ENCODE results near the gene CRYGB.
A peak's percentile ranks its signal among the peaks of the same experiment; 100 is the strongest.
"Not testable (repeated sequence)": the region's sequence is repeated elsewhere in the genome, so short reads cannot be mapped to it uniquely, and the experiment has no call there.

Gene CRYGB

GRCh38 chr2:208135794-208136715, 9.9 kb downstream of the CRYGB start:
- peaks cover 2% of the 10 kb centered on the region for H3K36me3 Mint-ChIP-seq
- no peak overlapping the region for H3K4me3 Mint-ChIP-seq
- H3K27me3 Mint-ChIP-seq, result no peaks in the 10 kb centered on the region
- no peak overlapping the region for H3K27ac Mint-ChIP-seq
- peaks cover 13% of the 10 kb centered on the region for H3K4me1 Mint-ChIP-seq (ENCODE audit: low read depth)
- peaks cover 4% of the 10 kb centered on the region for H3K9me3 Mint-ChIP-seq (ENCODE audit: low read depth)

- H3K4me1 Mint-ChIP-seq (ENCODE audit: low read depth), result peaks cover 13% of the 10 kb centered on the region
- no peak overlapping the region for H3K27ac Mint-ChIP-seq
- no peak overlapping the region for H3K4me3 Mint-ChIP-seq
- H3K27me3 Mint-ChIP-seq, result no peaks in the 10 kb centered on the region
- peaks cover 2% of the 10 kb centered on the region for H3K36me3 Mint-ChIP-seq
- peaks cover 4% of the 10 kb centered on the region for H3K9me3 Mint-ChIP-seq (ENCODE audit: low read depth)
Measured at GRCh38 chr2:208134928-208135586, 10.9 kb downstream of the CRYGB start.

- peaks cover 10% of the 10 kb centered on the region for H3K4me1 Mint-ChIP-seq (ENCODE audit: low read depth)
- no peaks in the 10 kb centered on the region for H3K9me3 Mint-ChIP-seq (ENCODE audit: low read depth)
- no peak overlapping the region for H3K27ac Mint-ChIP-seq
- H3K27me3 Mint-ChIP-seq, result no peaks in the 10 kb centered on the region
- H3K4me3 Mint-ChIP-seq, result no peak overlapping the region
- no peaks in the 10 kb centered on the region for H3K36me3 Mint-ChIP-seq
Measured at GRCh38 chr2:208130712-208131110, 15.2 kb downstream of the CRYGB start.

DNA sequence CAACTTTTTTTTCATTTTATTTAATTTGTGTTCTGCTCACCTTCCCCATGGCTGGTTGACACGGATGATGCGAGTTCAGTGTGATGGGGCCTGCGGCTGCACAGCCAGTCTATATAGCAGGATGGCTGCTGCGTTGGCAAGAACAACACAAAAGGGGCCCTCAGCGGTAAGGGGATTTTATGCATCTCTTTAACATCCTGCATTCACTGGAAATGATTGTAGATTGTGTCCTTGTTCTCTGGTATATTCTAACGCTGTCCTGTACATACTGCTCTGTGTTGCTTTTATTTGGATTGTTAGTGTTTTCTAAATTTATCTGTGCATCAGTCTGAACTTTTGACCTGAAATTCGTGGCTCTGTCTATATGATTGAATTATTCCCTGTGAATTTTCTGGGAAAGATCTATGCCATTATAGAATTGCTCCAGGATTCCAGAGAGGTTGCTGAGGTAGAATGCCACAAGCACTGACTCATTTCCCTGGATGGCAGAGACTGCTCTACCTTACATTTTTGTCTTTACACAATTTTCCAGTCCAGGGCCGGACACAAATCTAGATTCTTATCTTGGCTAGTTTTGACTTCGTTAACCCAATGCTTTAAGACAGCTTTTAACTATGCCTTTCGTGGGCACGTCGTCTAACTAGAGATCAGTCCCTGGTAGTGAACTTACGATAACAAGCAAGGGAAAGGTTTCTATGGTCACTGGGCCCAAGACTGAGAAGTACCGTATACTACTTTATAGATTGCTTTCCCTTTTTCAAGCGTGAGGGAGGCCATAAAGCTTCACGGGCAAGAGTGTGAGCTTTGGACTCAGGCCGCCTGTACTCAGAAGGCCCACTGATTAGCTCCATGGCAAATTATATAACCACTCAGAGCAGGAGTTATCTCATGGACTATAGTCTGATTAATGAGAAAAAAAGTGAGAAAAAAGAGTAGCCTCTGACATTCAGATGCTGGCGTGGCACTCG, 15.9 kb downstream of the CRYGB start, which contains the start of gene CRYGC:
CRYGC (minus strand) TSS at position 85 of the 968 bp plus-strand sequence; CDS start at position 49, 36 bp downstream.
- Mint-ChIP-seq H3K36me3 (no peaks in the 10 kb centered on the region), H3K9me3 (ENCODE audit: low read depth) (no peaks in the 10 kb centered on the region), H3K27me3 (peaks cover 3% of the 10 kb centered on the region), H3K4me1 (ENCODE audit: low read depth) (peaks cover 4% of the 10 kb centered on the region), H3K4me3 (no peak within 1 kb of the TSS), H3K27ac (no peak within 1 kb of the TSS)

DNA sequence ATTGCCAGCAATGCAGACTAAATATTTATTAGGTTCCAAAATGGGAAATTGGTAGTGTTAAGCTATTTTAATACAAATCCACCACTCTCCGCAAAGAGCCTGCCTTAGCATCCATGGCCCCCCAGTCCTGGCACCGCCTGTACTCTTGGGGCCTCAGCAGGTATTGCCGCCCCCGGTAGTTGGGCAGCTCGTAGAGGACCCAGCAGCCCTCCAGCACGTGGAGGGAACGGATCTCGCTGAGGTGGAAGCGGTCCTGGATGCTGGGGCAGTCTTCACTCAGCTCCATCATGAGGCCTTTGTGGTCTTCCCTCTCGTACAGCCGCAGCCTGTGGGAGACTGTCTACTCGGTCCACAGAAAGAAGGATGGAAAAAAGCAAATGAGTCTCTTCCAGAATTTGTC, 17.8 kb downstream of the CRYGB start:
- H3K4me1 Mint-ChIP-seq (ENCODE audit: low read depth), result peaks cover 5% of the 10 kb centered on the region
- no peaks in the 10 kb centered on the region for H3K9me3 Mint-ChIP-seq (ENCODE audit: low read depth)
- H3K27ac Mint-ChIP-seq, result no peak overlapping the region
- no peak overlapping the region for H3K4me3 Mint-ChIP-seq
- peaks cover 12% of the 10 kb centered on the region for H3K27me3 Mint-ChIP-seq
- H3K36me3 Mint-ChIP-seq, result no peaks in the 10 kb centered on the region

DNA sequence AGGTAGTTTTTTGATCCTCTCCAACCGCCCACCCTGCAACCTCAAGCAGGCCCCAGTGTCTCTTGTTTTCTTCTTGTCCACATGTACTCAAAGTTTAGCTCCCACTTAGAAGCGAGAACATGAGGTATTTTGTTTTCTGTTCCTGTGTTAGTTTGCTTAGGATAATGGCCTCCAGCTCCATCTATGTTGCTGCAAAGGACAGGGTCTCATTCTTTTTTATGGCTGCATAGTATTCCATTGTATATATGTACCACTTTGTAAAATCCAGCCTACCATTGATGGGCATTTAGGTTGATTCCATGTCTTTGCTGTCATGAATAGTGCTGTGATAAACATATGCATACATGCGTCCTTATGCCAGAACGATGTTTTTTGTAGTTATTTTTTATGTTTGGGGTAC, 18.9 kb downstream of the CRYGB start:
- Mint-ChIP-seq H3K27ac (no peak overlapping the region), H3K9me3 (ENCODE audit: low read depth) (no peaks in the 10 kb centered on the region), H3K4me3 (no peak overlapping the region), H3K4me1 (ENCODE audit: low read depth) (peaks cover 5% of the 10 kb centered on the region), H3K36me3 (no peaks in the 10 kb centered on the region), H3K27me3 (peaks cover 12% of the 10 kb centered on the region)

DNA sequence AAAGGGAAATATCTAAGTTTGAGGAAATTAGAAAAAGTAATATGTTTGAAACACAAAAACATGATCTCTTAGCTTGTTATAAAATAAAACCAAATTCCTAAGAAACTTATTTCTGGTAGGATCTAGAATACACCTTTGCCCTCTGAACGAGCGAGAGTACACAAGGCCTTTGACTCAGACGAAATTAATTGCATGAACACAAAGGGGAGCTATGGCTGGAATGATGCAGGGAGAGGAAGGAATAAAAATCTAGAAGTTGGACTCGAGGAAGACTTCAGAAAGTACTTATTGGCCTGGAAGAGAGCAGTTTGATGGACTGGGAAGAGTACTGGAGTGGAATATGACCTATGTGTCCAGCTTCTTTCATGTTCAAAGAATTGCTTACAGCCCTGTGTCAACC, 20.7 kb downstream of the CRYGB start:
- Mint-ChIP-seq H3K9me3 (ENCODE audit: low read depth) (no peaks in the 10 kb centered on the region), H3K27ac (no peak overlapping the region), H3K36me3 (no peaks in the 10 kb centered on the region), H3K27me3 (peaks cover 12% of the 10 kb centered on the region), H3K4me3 (no peak overlapping the region), H3K4me1 (ENCODE audit: low read depth) (peaks cover 5% of the 10 kb centered on the region)

DNA sequence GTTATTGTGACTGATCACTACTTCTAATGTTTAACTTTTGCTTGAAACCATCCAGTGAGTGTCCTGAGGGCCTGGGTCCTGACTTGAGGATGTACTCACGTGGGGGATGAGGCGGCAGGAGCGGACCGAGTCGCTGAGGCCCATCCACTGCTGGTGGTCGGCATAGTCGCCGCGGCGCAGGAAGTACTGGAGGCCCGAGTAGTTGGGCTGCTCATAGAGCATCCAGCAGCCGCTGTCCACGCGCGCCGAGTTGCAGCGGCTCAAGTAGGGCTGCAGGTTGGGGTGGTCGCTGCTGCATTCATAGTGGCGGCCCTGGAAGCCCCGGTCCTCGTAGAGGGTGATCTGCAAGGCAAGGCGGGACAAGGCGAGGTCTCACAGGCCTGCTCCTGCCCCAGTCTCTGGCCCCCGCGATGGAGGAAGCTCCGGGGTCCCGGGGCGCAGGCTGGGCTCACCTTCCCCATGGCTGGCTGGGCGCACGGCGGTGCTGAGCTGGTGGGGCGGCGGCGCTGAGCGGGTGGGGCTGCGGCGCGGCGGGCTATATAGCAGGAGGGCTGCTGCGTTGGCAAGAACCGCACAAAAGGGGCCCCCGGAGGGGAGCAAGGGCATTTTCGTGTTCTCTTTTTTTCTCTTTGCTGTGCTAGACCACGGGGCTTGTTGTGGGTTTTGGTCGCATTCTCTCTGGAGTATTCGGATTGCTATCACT, 21.8 kb downstream of the CRYGB start, which contains the start of gene CRYGD:
CRYGD (minus strand) TSS at position 512 of the 703 bp plus-strand sequence; CDS start at position 461, 51 bp downstream.
- not testable (repeated sequence) for H3K4me1 Mint-ChIP-seq (ENCODE audit: low read depth); H3K36me3 Mint-ChIP-seq; H3K9me3 Mint-ChIP-seq (ENCODE audit: low read depth); H3K27ac Mint-ChIP-seq
- Mint-ChIP-seq H3K27me3 (peaks cover 12% of the 10 kb centered on the region), H3K4me3 (peak within 1 kb of the TSS; percentile 57)

GRCh38 chr2:208122248-208122647, 23.7 kb downstream of the CRYGB start:
- Mint-ChIP-seq H3K4me3 (no peak overlapping the region), H3K4me1 (ENCODE audit: low read depth) (peaks cover 5% of the 10 kb centered on the region), H3K9me3 (ENCODE audit: low read depth) (no peaks in the 10 kb centered on the region), H3K27me3 (peaks cover 12% of the 10 kb centered on the region), H3K36me3 (no peaks in the 10 kb centered on the region), H3K27ac (no peak overlapping the region)

- Mint-ChIP-seq H3K9me3 (ENCODE audit: low read depth) (no peaks in the 10 kb centered on the region), H3K4me1 (ENCODE audit: low read depth) (peaks cover 1% of the 10 kb centered on the region), H3K27ac (no peak overlapping the region)
Measured at GRCh38 chr2:208118918-208119317, 27.0 kb downstream of the CRYGB start.

DNA sequence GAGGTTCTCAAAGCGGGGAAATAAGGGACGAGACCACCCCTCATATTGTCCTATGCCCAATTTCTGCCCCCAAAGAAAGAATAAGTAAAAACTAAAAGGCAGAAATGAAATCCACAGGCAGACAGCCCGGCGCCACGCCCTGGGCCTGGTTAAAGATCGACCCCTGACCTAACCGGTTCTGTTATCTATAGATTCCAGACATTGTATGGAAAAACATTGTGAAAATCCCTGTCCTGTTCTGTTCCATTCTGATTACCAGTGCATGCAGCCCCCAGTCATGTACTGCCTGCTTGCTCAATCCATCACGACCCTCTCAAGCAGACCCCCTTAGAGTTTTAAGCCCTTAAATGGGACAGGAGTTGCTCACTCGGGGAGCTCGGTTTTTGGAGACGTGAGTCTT, 28.6 kb downstream of the CRYGB start:
- H3K27me3 Mint-ChIP-seq; H3K4me3 Mint-ChIP-seq; H3K4me1 Mint-ChIP-seq (ENCODE audit: low read depth): not testable (repeated sequence)

More at GRCh38 chr2:208118918-208119317, 27.0 kb downstream of the CRYGB start:
- Mint-ChIP-seq H3K4me3 (no peak overlapping the region), H3K27me3 (peaks cover 2% of the 10 kb centered on the region), H3K36me3 (no peaks in the 10 kb centered on the region)

GRCh38 chr2:208112969-208113368, 33.0 kb downstream of the CRYGB start:
- Mint-ChIP-seq H3K36me3 (no peaks in the 10 kb centered on the region), H3K4me3 (no peak overlapping the region), H3K27me3 (no peaks in the 10 kb centered on the region), H3K4me1 (ENCODE audit: low read depth) (no peaks in the 10 kb centered on the region), H3K9me3 (ENCODE audit: low read depth) (no peaks in the 10 kb centered on the region), H3K27ac (no peak overlapping the region)

More for the DNA sequence above, 28.6 kb downstream of the CRYGB start:
- H3K27ac Mint-ChIP-seq; H3K36me3 Mint-ChIP-seq; H3K9me3 Mint-ChIP-seq (ENCODE audit: low read depth): not testable (repeated sequence)

DNA sequence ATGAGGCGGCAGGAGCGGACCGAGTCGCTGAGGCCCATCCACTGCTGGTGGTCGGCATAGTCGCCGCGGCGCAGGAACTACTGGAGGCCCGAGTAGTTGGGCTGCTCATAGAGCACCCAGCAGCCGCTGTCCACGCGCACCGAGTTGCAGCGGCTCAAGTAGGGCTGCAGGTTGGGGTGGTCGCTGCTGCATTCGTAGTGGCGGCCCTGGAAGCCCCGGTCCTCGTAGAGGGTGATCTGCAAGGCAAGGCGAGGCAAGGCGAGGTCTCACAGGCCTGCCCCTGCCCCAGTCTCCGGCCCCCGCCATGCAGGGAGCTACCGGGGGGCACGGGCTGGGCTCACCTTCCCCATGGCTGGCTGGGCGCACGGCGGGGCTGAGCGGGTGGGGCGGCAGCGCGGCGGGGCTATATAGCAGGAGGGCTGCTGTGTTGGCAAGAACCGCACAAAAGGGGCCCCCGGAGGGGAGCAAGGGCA, 33.6 kb downstream of the CRYGB start:
- not testable (repeated sequence) for H3K4me1 Mint-ChIP-seq (ENCODE audit: low read depth); H3K27me3 Mint-ChIP-seq; H3K9me3 Mint-ChIP-seq (ENCODE audit: low read depth); H3K36me3 Mint-ChIP-seq; H3K27ac Mint-ChIP-seq; H3K4me3 Mint-ChIP-seq

DNA sequence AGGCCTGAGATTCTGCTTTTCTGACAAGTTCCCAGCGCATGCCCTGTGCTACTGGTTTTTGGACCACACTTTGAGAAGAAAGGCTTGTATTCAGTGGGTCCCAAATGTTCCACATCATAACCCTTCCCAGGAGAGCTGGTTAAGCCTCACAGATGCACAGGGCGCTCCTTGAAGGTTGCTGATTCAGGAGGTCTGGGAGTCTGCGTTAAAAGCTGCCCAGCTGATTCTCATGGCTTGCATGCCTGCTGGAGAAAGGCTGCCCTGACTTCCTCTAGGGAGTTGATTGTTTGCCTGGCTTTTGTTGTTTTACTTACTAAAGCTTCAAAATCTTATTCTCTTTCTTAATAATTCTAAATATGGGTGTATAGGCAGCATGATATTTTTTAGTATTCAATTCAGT, 42.3 kb downstream of the CRYGB start:
- peaks cover 4% of the 10 kb centered on the region for H3K9me3 Mint-ChIP-seq (ENCODE audit: low read depth)
- peaks cover 14% of the 10 kb centered on the region for H3K4me1 Mint-ChIP-seq (ENCODE audit: low read depth)
- peaks cover 9% of the 10 kb centered on the region for H3K27me3 Mint-ChIP-seq
- H3K36me3 Mint-ChIP-seq, result no peaks in the 10 kb centered on the region
- H3K27ac Mint-ChIP-seq, result no peak overlapping the region
- no peak overlapping the region for H3K4me3 Mint-ChIP-seq

Data from activated naive CD8-positive, alpha-beta T cell (primary cell).